GM23248 (cell line): ENCODE measurements around the gene ZMIZ1. TPM values are rescaled to one million over a fixed set of nuclear protein-coding genes. Genes with fewer than 3 reads are reported as not detected.

ENCODE experiments used
- DNase-seq: peaks from one replicate; pipeline ENCODE4 v3.0.0-alpha.2; 2015
- H2AFZ ChIP-seq: fragments of 200-600 bp; sonication (generic); 2 replicates; pipeline ENCODE4 v1.6.1; 2016; ENCODE audit warnings: antibody characterized with exemption
- H3F3A ChIP-seq: fragments of 200-600 bp; sonication (generic); 2 replicates; pipeline ENCODE4 v1.6.1; 2016; ENCODE audit warnings: mild to moderate bottlenecking, antibody characterized with exemption, mixed run types; ENCODE audit not compliant: insufficient read depth
- H3K27ac ChIP-seq: fragments of 200-600 bp; sonication (generic); 2 replicates; pipeline ENCODE4 v1.5.1; 2016; ENCODE audit warnings: mild to moderate bottlenecking
- H3K27me3 ChIP-seq: fragments of 200-600 bp; sonication (generic); replicated peaks from 2 replicates; pipeline ENCODE4 v1.6.1; 2016; ENCODE audit warnings: mild to moderate bottlenecking; ENCODE audit not compliant: insufficient read depth
- H3K36me3 ChIP-seq: fragments of 200-600 bp; sonication (generic); 2 replicates; pipeline ENCODE4 v1.6.1; 2016; ENCODE audit warnings: low read depth, mild to moderate bottlenecking
- H3K4me1 ChIP-seq: fragments of 200-600 bp; sonication (generic); 2 replicates; pipeline ENCODE4 v1.6.1; 2016; ENCODE audit warnings: mild to moderate bottlenecking; ENCODE audit not compliant: insufficient read depth
- H3K4me2 ChIP-seq: fragments of 200-600 bp; sonication (generic); one replicate; pipeline ENCODE4 v1.6.1; 2016; ENCODE audit warnings: mild to moderate bottlenecking; ENCODE audit not compliant: unreplicated experiment
- H3K4me3 ChIP-seq: fragments of 200-600 bp; sonication (generic); 2 replicates; pipeline ENCODE4 v1.5.1; 2016; ENCODE audit warnings: mild to moderate bottlenecking
- H3K79me2 ChIP-seq: fragments of 200-600 bp; sonication (generic); 2 replicates; pipeline ENCODE4 v1.6.1; 2016; ENCODE audit warnings: mild to moderate bottlenecking; ENCODE audit not compliant: insufficient read depth
- H3K9ac ChIP-seq: fragments of 200-600 bp; sonication (generic); 2 replicates; pipeline ENCODE4 v1.6.1; 2016; ENCODE audit warnings: mild to moderate bottlenecking
- H3K9me2 ChIP-seq: fragments of 200-600 bp; sonication (generic); 2 replicates; pipeline ENCODE4 v1.6.1; 2016; ENCODE audit warnings: mixed run types, mild to moderate bottlenecking, moderate library complexity; ENCODE audit not compliant: insufficient read depth
- H3K9me3 ChIP-seq: fragments of 200-600 bp; sonication (generic); one replicate; pipeline ENCODE4 v1.6.1; 2017; ENCODE audit warnings: low read depth
- H4K20me1 ChIP-seq: fragments of 200-600 bp; sonication (generic); 2 replicates; pipeline ENCODE4 v1.6.0; 2016; ENCODE audit not compliant: insufficient read depth
- EZH2 ChIP-seq: fragments of 200-600 bp; sonication (generic); IDR thresholded peaks from 2 replicates; pipeline ENCODE4 v1.6.1; 2018; ENCODE audit warnings: antibody characterized with exemption, mild to moderate bottlenecking; ENCODE audit not compliant: insufficient read depth, poor library complexity, severe bottlenecking
- EZH2phosphoT487 ChIP-seq: fragments of 200-600 bp; sonication (generic); IDR thresholded peaks from 2 replicates; pipeline ENCODE4 v1.6.1; 2018; ENCODE audit warnings: antibody characterized with exemption, moderate library complexity, mild to moderate bottlenecking, low read depth; ENCODE audit not compliant: insufficient read depth
- WGBS, 2 experiments: methylation state at CpG; one replicate each; pipeline ENCODE4 v1.1.6; 2015 to 2017; ENCODE audit warnings: low lambda C conversion rate in 2 of 2, low coverage in 1 of 2; ENCODE audit errors: missing lambda C conversion rate in 2 of 2; 5-methylcytosine and 5-hydroxymethylcytosine counted together
- in situ Hi-C: fragments of 300-500 bp; cut with MboI; formaldehyde crosslinking; loops from 2 replicates; pipeline ENCODE4 v1.15.0; 2020
- polyA plus RNA-seq: library from polyadenylated mRNA; unstranded; fragments of >200 nt; fragmentation: Nextera tagmentation; extraction: Ambion mirVana; gene quantifications from 2 replicates; pipeline ENCODE4 v1.2.1, GENCODE V29; 2016
- total RNA-seq: library from RNA; depleted of rRNA; stranded (reverse); fragments of >200 nt; shearing (Covaris generic); gene quantifications from 2 replicates; pipeline ENCODE4 v1.2.3, GENCODE V29; 2014

ZMIZ1 gene
- total and polyA plus RNA-seq, 2 experiments from 2014 or later = 21.9 to 28.4 TPM

- Histone ChIP-seq H4K20me1 (no peaks in the 10 kb centered on the region; the same call in 1 of the 2 replicates), H3K9ac (no peak overlapping the region), H3K36me3 (no peaks in the 10 kb centered on the region), H2AFZ (no peak overlapping the region), H3K9me2 (no peaks in the 10 kb centered on the region), H3K79me2 (peaks cover 91% of the 10 kb centered on the region), H3K4me3 (no peak overlapping the region), H3K27ac (no peak overlapping the region), H3K4me1 (peaks cover 30% of the 10 kb centered on the region), H3F3A (peaks cover 47% of the 10 kb centered on the region), H3K27me3 (no peaks in the 10 kb centered on the region), H3K4me2 (no peak overlapping the region), H3K9me3 (no peaks in the 10 kb centered on the region)
- in situ Hi-C loops = no loop called here
- no peak for DNase-seq
- 89 to 91% methylated on average over 18 of the region's 18 CpGs for WGBS, 2 experiments
- TF ChIP-seq EZH2phosphoT487 (no peak), EZH2 (no peak)
These were observed 194.4 kb downstream of the ZMIZ1 start for GRCh38 chr10:79262959-79263746.

- H3K9me3 ChIP-seq = no peaks in the 10 kb centered on the region
- H3K9ac ChIP-seq = no peak overlapping the region
- no peaks in the 10 kb centered on the region; the same call in 1 of the 2 replicates for H4K20me1 ChIP-seq
- TF ChIP-seq EZH2phosphoT487 (no peak), EZH2 (no peak)
- no peak overlapping the region for H3K4me3 ChIP-seq
- no peaks in the 10 kb centered on the region for H3K9me2 ChIP-seq
- WGBS, 2 experiments = 93 to 97% methylated on average over 9 to 10 of the region's 10 CpGs
- H3K79me2 ChIP-seq = peaks cover 84% of the 10 kb centered on the region
- in situ Hi-C loops = no loop called here
- 0 out of 2 replicates have a peak overlapping the region, but pooled peaks have one; percentile 97 for H3K27ac ChIP-seq
- no peak for DNase-seq
- peaks cover 38% of the 10 kb centered on the region for H3K4me1 ChIP-seq
- H2AFZ ChIP-seq = no peak overlapping the region
- no peaks in the 10 kb centered on the region for H3K27me3 ChIP-seq
- no peaks in the 10 kb centered on the region for H3K36me3 ChIP-seq
- no peak overlapping the region for H3K4me2 ChIP-seq
- peaks cover 53% of the 10 kb centered on the region for H3F3A ChIP-seq
These were observed 195.2 kb downstream of the ZMIZ1 start for GRCh38 chr10:79263939-79264338.

GRCh38 chr10:79264942-79265341 lies 196.2 kb downstream of the ZMIZ1 start:
- peaks cover 79% of the 10 kb centered on the region for H3K79me2 ChIP-seq
- H3F3A ChIP-seq = peaks cover 56% of the 10 kb centered on the region
- no peak overlapping the region for H2AFZ ChIP-seq
- 72 to 79% methylated on average over 6 to 10 of the region's 10 CpGs for WGBS, 2 experiments
- no peaks in the 10 kb centered on the region for H3K36me3 ChIP-seq
- no peak overlapping the region for H3K4me2 ChIP-seq
- peaks cover 45% of the 10 kb centered on the region for H3K4me1 ChIP-seq
- no peaks in the 10 kb centered on the region; the same call in 1 of the 2 replicates for H4K20me1 ChIP-seq
- H3K9ac ChIP-seq = no peak overlapping the region; the same call in 1 of the 2 replicates
- peak overlapping the region; percentile 97 for H3K27ac ChIP-seq
- peak; percentile 41 for DNase-seq
- H3K27me3 ChIP-seq = no peaks in the 10 kb centered on the region
- no peak for TF ChIP-seq EZH2
- no peak for TF ChIP-seq EZH2phosphoT487
- no peak overlapping the region for H3K4me3 ChIP-seq
- H3K9me3 ChIP-seq = no peaks in the 10 kb centered on the region
- in situ Hi-C loops = no loop called here
- H3K9me2 ChIP-seq = no peaks in the 10 kb centered on the region

GRCh38 chr10:79266084-79266483 lies 197.3 kb downstream of the ZMIZ1 start:
- peaks cover 79% of the 10 kb centered on the region for H3K79me2 ChIP-seq
- H3F3A ChIP-seq = peaks cover 47% of the 10 kb centered on the region
- TF ChIP-seq EZH2 = no peak
- no peak for TF ChIP-seq EZH2phosphoT487
- H3K27me3 ChIP-seq = no peaks in the 10 kb centered on the region
- no peaks in the 10 kb centered on the region for H4K20me1 ChIP-seq
- no peaks in the 10 kb centered on the region for H3K36me3 ChIP-seq
- WGBS, 2 experiments = 19 to 27% methylated on average over 6 of the region's 6 CpGs
- in situ Hi-C loops = no loop called here
- H3K4me1 ChIP-seq = peaks cover 46% of the 10 kb centered on the region
- no peaks in the 10 kb centered on the region for H3K9me2 ChIP-seq
- H3K9me3 ChIP-seq = no peaks in the 10 kb centered on the region
- H2AFZ ChIP-seq = no peak overlapping the region
- peak overlapping the region; percentile 97 for H3K27ac ChIP-seq
- H3K9ac ChIP-seq = peak overlapping the region; percentile 74
- DNase-seq = peak; percentile 85
- H3K4me3 ChIP-seq = no peak overlapping the region
- peak overlapping the region; percentile 38 for H3K4me2 ChIP-seq
